HepG2 (cell line): ENCODE measurements around the gene PPP1R13B.

Experiments used
- HNRNPL ChIP-seq: fragments of 200-400 bp; formaldehyde crosslinking; IDR thresholded peaks from 2 replicates; pipeline ENCODE4 v1.6.1; 2017; ENCODE audit warnings: mild to moderate bottlenecking, low read depth, low read length
- POLR2AphosphoS2 ChIP-seq: IDR thresholded peaks from 2 replicates; pipeline ENCODE4 v1.6.1; 2011; ENCODE audit warnings: low read depth, low read length, improper control_type of control experiment
- TF ChIP-seq, protein P1 (sequence below): IDR thresholded peaks from 2 replicates; pipeline ENCODE4 v1.6.1; 2016; ENCODE audit warnings: control low read depth
- TF ChIP-seq, protein P2 (sequence below): IDR thresholded peaks from 2 replicates; pipeline ENCODE4 v1.6.1; 2012; ENCODE audit warnings: low read depth, low read length, improper control_type of control experiment

DNA sequence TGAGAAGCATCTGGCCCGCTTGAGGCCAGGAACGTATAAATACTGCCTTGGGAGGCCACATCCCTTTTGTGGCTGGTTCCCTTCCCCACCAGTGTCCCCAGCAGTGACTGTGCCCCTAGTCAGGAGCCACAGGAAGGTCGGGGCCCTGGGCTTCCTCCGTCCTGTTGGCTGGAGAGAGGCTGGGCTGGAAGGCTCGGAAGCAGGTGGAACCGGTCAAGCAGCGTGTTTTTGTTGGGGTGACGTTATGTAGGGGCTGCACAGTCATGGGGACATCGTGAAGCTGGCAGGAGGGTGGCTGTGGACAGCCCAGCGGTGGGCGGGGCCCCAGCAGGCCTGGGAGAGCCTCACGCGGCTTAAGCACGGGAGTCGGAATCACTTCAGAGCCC, 142.3 kb downstream of the PPP1R13B start:
- TF ChIP-seq, protein P1, sequence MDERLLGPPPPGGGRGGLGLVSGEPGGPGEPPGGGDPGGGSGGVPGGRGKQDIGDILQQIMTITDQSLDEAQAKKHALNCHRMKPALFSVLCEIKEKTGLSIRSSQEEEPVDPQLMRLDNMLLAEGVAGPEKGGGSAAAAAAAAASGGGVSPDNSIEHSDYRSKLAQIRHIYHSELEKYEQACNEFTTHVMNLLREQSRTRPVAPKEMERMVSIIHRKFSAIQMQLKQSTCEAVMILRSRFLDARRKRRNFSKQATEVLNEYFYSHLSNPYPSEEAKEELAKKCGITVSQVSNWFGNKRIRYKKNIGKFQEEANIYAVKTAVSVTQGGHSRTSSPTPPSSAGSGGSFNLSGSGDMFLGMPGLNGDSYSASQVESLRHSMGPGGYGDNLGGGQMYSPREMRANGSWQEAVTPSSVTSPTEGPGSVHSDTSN: no peak
- TF ChIP-seq POLR2AphosphoS2: no peak
- TF ChIP-seq, protein P2, sequence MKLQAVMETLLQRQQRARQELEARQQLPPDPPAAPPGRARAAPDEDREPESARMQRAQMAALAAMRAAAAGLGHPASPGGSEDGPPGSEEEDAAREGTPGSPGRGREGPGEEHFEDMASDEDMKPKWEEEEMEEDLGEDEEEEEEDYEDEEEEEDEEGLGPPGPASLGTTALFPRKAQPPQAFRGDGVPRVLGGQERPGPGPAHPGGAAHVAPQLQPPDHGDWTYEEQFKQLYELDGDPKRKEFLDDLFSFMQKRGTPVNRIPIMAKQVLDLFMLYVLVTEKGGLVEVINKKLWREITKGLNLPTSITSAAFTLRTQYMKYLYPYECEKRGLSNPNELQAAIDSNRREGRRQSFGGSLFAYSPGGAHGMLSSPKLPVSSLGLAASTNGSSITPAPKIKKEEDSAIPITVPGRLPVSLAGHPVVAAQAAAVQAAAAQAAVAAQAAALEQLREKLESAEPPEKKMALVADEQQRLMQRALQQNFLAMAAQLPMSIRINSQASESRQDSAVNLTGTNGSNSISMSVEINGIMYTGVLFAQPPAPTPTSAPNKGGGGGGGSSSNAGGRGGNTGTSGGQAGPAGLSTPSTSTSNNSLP: no peak
- TF ChIP-seq HNRNPL: no peak
